Trophoblast cell (in vitro differentiated cells and primary cell): Measurements from ENCODE around the gene TNFRSF8.

Source experiments
- DNase-seq, 2 donors: peaks; one replicate each; pipeline ENCODE4 v3.0.0-alpha.2; 2016
- H2AFZ ChIP-seq: 2 replicates; pipeline ENCODE4 v1.6.1; 2013; ENCODE audit warnings: low read length, moderate library complexity, mild to moderate bottlenecking; ENCODE audit not compliant: insufficient read depth, poor library complexity
- H2AK5ac ChIP-seq: 2 replicates; pipeline ENCODE4 v1.6.1; 2013; ENCODE audit warnings: mild to moderate bottlenecking, low read length
- H2BK120ac ChIP-seq: 2 replicates; pipeline ENCODE4 v1.6.1; 2013; ENCODE audit warnings: low read length, mild to moderate bottlenecking, moderate library complexity; ENCODE audit not compliant: insufficient read depth, poor library complexity
- H2BK12ac ChIP-seq: 2 replicates; pipeline ENCODE4 v1.6.1; 2013; ENCODE audit warnings: mild to moderate bottlenecking, low read length, moderate library complexity
- H2BK5ac ChIP-seq: 2 replicates; pipeline ENCODE4 v1.6.1; 2013; ENCODE audit warnings: low read length, low read depth, moderate library complexity, mild to moderate bottlenecking; ENCODE audit not compliant: poor library complexity
- H3K14ac ChIP-seq: 2 replicates; pipeline ENCODE4 v1.6.1; 2013; ENCODE audit warnings: mild to moderate bottlenecking, low read length
- H3K18ac ChIP-seq: 2 replicates; pipeline ENCODE4 v1.6.1; 2013; ENCODE audit warnings: mild to moderate bottlenecking, low read length
- H3K23ac ChIP-seq: 2 replicates; pipeline ENCODE4 v1.6.1; 2013; ENCODE audit warnings: low read length
- H3K27ac ChIP-seq: 2 replicates; pipeline ENCODE4 v1.5.1; 2013; ENCODE audit warnings: low read depth, mild to moderate bottlenecking, inconsistent platforms, low read length, moderate library complexity
- H3K27me3 ChIP-seq: 2 replicates; pipeline ENCODE4 v1.6.1; 2013; ENCODE audit warnings: inconsistent platforms, mild to moderate bottlenecking, low read length, moderate library complexity; ENCODE audit not compliant: insufficient read depth
- H3K36me3 ChIP-seq, 2 experiments: 1 replicate in 1 of 2; 2 replicates in 1 of 2; pipeline ENCODE4 v1.6.1; 2013; ENCODE audit warnings: low read length in 2 of 2, mild to moderate bottlenecking in 2 of 2, moderate library complexity in 1 of 2; ENCODE audit not compliant: insufficient read depth in 2 of 2, control insufficient read depth in 1 of 2
- H3K4ac ChIP-seq: 2 replicates; pipeline ENCODE4 v1.6.1; 2013; ENCODE audit warnings: low read depth, mild to moderate bottlenecking, low read length, moderate library complexity
- H3K4me1 ChIP-seq, 2 experiments: 1 replicate in 1 of 2; 2 replicates in 1 of 2; pipeline ENCODE4 v1.6.1; 2013; ENCODE audit warnings: low read length in 2 of 2, mild to moderate bottlenecking in 2 of 2, moderate library complexity in 1 of 2; ENCODE audit not compliant: insufficient read depth in 2 of 2, control insufficient read depth in 1 of 2
- H3K4me2 ChIP-seq: 2 replicates; pipeline ENCODE4 v1.6.1; 2013; ENCODE audit warnings: inconsistent platforms, mild to moderate bottlenecking, low read length, moderate library complexity
- H3K4me3 ChIP-seq: 2 replicates; pipeline ENCODE4 v1.5.1; 2013; ENCODE audit warnings: mild to moderate bottlenecking, low read depth, low read length, inconsistent platforms
- H3K79me1 ChIP-seq: one replicate; pipeline ENCODE4 v1.6.1; 2013; ENCODE audit warnings: low read length
- H3K79me2 ChIP-seq: 2 replicates; pipeline ENCODE4 v1.6.1; 2013; ENCODE audit warnings: low read length, mild to moderate bottlenecking; ENCODE audit not compliant: control insufficient read depth, insufficient read depth, poor library complexity
- H3K9ac ChIP-seq: 2 replicates; pipeline ENCODE4 v1.6.1; 2013; ENCODE audit warnings: mild to moderate bottlenecking, low read length
- H3K9me3 ChIP-seq: 2 replicates; pipeline ENCODE4 v1.6.1; 2013; ENCODE audit warnings: low read depth, mild to moderate bottlenecking, control low read depth, inconsistent platforms, low read length; ENCODE audit not compliant: insufficient read depth
- H4K12ac ChIP-seq: 2 replicates; pipeline ENCODE4 v1.6.1; 2013; ENCODE audit warnings: low read depth, mild to moderate bottlenecking, low read length, moderate library complexity
- H4K8ac ChIP-seq: 2 replicates; pipeline ENCODE4 v1.6.1; 2013; ENCODE audit warnings: low read depth, mild to moderate bottlenecking, low read length, moderate library complexity
- H4K91ac ChIP-seq: one replicate; pipeline ENCODE4 v1.6.1; 2013; ENCODE audit warnings: low read depth, mild to moderate bottlenecking, low read length, moderate library complexity
- WGBS: extraction: QIAGEN DNeasy Blood & Tissue Kit; methylation state at CpG from one replicate; pipeline ENCODE4 v1.1.7; 2013; ENCODE audit warnings: missing lambda C conversion rate; ENCODE audit not compliant: insufficient read length, insufficient coverage; ENCODE audit errors: extremely low coverage; 5-methylcytosine and 5-hydroxymethylcytosine counted together

TNFRSF8 gene

GRCh38 chr1:12128120-12128519 is 65.0 kb downstream of the TNFRSF8 start:
- H4K91ac ChIP-seq: no peak overlapping the region
- no peaks in the 10 kb centered on the region for H3K9me3 ChIP-seq
- H3K36me3 ChIP-seq: no peaks in the 10 kb centered on the region
- peaks cover 10% of the 10 kb centered on the region for H3K79me1 ChIP-seq
- H3K4me2 ChIP-seq: no peak overlapping the region
- no peak overlapping the region for H3K18ac ChIP-seq
- H3K27ac ChIP-seq: no peak overlapping the region
- H2AFZ ChIP-seq: no peak overlapping the region
- WGBS: no CpG with 5 or more reads among the region's 15 CpGs
- no peak overlapping the region for H2AK5ac ChIP-seq
- H2BK5ac ChIP-seq: no peak overlapping the region
- no peak overlapping the region for H4K12ac ChIP-seq
- peaks cover 0 to 2% of the 10 kb centered on the region in 2 experiments for H3K4me1 ChIP-seq
- H3K9ac ChIP-seq: no peak overlapping the region
- H3K79me2 ChIP-seq: no peaks in the 10 kb centered on the region
- no peak overlapping the region for H4K8ac ChIP-seq
- no peak overlapping the region for H3K4ac ChIP-seq
- no peak overlapping the region for H2BK12ac ChIP-seq
- no peak overlapping the region for H2BK120ac ChIP-seq
- H3K27me3 ChIP-seq: no peaks in the 10 kb centered on the region
- DNase-seq: no peak
- H3K4me3 ChIP-seq: no peak overlapping the region
- H3K14ac ChIP-seq: no peak overlapping the region
- H3K23ac ChIP-seq: no peak overlapping the region

GRCh38 chr1:12129624-12130023 is 66.5 kb downstream of the TNFRSF8 start:
- no peak overlapping the region for H2BK5ac ChIP-seq
- peaks cover 0 to 2% of the 10 kb centered on the region in 2 experiments for H3K4me1 ChIP-seq
- no peak overlapping the region for H4K12ac ChIP-seq
- DNase-seq: no peak
- H3K27me3 ChIP-seq: no peaks in the 10 kb centered on the region
- H3K4ac ChIP-seq: no peak overlapping the region
- H3K36me3 ChIP-seq: no peaks in the 10 kb centered on the region
- no peak overlapping the region for H3K4me2 ChIP-seq
- no peak overlapping the region for H2AK5ac ChIP-seq
- H2AFZ ChIP-seq: no peak overlapping the region
- H3K9ac ChIP-seq: no peak overlapping the region
- H4K91ac ChIP-seq: no peak overlapping the region
- H2BK12ac ChIP-seq: no peak overlapping the region
- no peaks in the 10 kb centered on the region for H3K79me2 ChIP-seq
- H3K27ac ChIP-seq: no peak overlapping the region
- H2BK120ac ChIP-seq: no peak overlapping the region
- no peak overlapping the region for H3K14ac ChIP-seq
- no peak overlapping the region for H3K18ac ChIP-seq
- H3K9me3 ChIP-seq: no peaks in the 10 kb centered on the region
- no CpG with 5 or more reads among the region's 12 CpGs for WGBS
- no peak overlapping the region for H3K23ac ChIP-seq
- peaks cover 10% of the 10 kb centered on the region for H3K79me1 ChIP-seq
- no peak overlapping the region for H4K8ac ChIP-seq
- H3K4me3 ChIP-seq: no peak overlapping the region

GRCh38 chr1:12130466-12131130 is 67.5 kb downstream of the TNFRSF8 start:
- H3K4me1 ChIP-seq: peaks cover 0 to 2% of the 10 kb centered on the region in 2 experiments
- H3K27ac ChIP-seq: no peak overlapping the region
- H3K4ac ChIP-seq: no peak overlapping the region
- H2BK120ac ChIP-seq: peak overlapping the region; percentile 0
- H4K91ac ChIP-seq: no peak overlapping the region
- no peak for DNase-seq
- no peaks in the 10 kb centered on the region for H3K36me3 ChIP-seq
- H2BK12ac ChIP-seq: no peak overlapping the region
- H3K14ac ChIP-seq: no peak overlapping the region
- H3K23ac ChIP-seq: no peak overlapping the region
- no peak overlapping the region for H3K18ac ChIP-seq
- no peaks in the 10 kb centered on the region for H3K79me2 ChIP-seq
- H3K4me3 ChIP-seq: no peak overlapping the region
- H2AK5ac ChIP-seq: no peak overlapping the region
- H3K9me3 ChIP-seq: no peaks in the 10 kb centered on the region
- no peak overlapping the region for H3K9ac ChIP-seq
- no peak overlapping the region for H3K4me2 ChIP-seq
- no peak overlapping the region for H4K12ac ChIP-seq
- no peaks in the 10 kb centered on the region for H3K27me3 ChIP-seq
- WGBS: no CpG with 5 or more reads among the region's 13 CpGs
- H3K79me1 ChIP-seq: peaks cover 8% of the 10 kb centered on the region
- H2BK5ac ChIP-seq: no peak overlapping the region
- H2AFZ ChIP-seq: no peak overlapping the region
- H4K8ac ChIP-seq: no peak overlapping the region

GRCh38 chr1:12132078-12132477 is 69.0 kb downstream of the TNFRSF8 start:
- peaks cover 0 to 2% of the 10 kb centered on the region in 2 experiments for H3K4me1 ChIP-seq
- no peak overlapping the region for H3K4me3 ChIP-seq
- H3K4ac ChIP-seq: no peak overlapping the region
- H4K8ac ChIP-seq: no peak overlapping the region
- H2BK12ac ChIP-seq: no peak overlapping the region
- no peak overlapping the region for H3K27ac ChIP-seq
- no peak overlapping the region for H3K9ac ChIP-seq
- no peaks in the 10 kb centered on the region for H3K9me3 ChIP-seq
- no peak overlapping the region for H4K12ac ChIP-seq
- WGBS: no CpG with 5 or more reads among the region's 8 CpGs
- H3K4me2 ChIP-seq: no peak overlapping the region
- no peak overlapping the region for H4K91ac ChIP-seq
- no peak overlapping the region for H2BK5ac ChIP-seq
- H3K79me1 ChIP-seq: peaks cover 7% of the 10 kb centered on the region
- H3K79me2 ChIP-seq: no peaks in the 10 kb centered on the region
- H3K23ac ChIP-seq: no peak overlapping the region
- H3K14ac ChIP-seq: no peak overlapping the region
- no peaks in the 10 kb centered on the region for H3K27me3 ChIP-seq
- DNase-seq: peak; percentile 98 to 100
- H2BK120ac ChIP-seq: no peak overlapping the region
- no peak overlapping the region for H2AK5ac ChIP-seq
- no peak overlapping the region for H2AFZ ChIP-seq
- H3K36me3 ChIP-seq: no peaks in the 10 kb centered on the region
- H3K18ac ChIP-seq: no peak overlapping the region
